GM18517 (cell line): ENCODE results near the gene TRIO.
A peak's percentile ranks its signal among the peaks of the same experiment; 100 is the strongest.

Source experiments
- ATAC-seq: cut with Tn5 transposase; IDR thresholded peaks from one replicate; pipeline ENCODE4 v1.9.1; 2021; ENCODE audit warnings: mild to moderate bottlenecking, moderate library complexity; ENCODE audit not compliant: unreplicated experiment

The TRIO gene

GRCh38 chr5:14122089-14122488 is 21.1 kb upstream of the TRIO start:
- ATAC-seq: no peak

DNA sequence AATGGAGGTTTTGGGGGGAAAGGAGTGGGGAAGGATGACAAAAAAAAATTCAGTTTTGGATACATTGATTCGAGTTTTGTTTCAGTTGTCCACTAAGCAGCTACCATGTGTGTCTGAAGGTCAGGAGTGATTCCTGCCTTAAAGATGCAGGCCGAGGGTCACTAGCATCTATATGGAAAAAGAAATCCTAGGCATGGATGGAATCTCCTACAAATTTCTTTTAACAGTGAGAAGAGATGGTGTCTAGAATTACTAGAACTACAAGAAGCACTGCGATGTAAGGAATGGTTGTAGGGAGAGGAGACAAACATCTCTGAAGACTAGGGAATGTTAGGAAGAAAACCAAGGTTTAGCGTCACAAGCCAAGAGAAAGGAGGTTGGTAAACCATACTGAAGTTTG is 19.6 kb upstream of the TRIO start:
- no peak for ATAC-seq

GRCh38 chr5:14123974-14124482 is 19.1 kb upstream of the TRIO start:
- no peak for ATAC-seq

DNA sequence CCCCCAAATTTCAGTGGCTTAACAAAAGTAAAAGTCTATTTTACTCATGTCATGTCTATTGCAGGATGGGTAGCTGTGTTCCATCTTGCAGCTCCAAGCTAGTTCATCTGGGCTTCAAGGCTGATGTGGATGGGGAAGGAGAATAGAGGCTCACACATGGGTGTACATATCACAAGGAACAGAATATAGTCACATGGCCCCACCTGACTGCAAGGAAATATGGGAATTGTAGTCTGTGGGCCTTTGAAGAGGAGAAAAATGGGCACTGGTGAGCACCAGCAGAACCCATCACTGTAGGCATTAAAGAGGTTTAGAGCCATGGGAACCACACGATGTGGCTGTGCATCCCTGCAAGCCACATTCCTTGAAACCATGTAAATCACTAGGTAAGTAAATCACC is 17.9 kb upstream of the TRIO start:
- no peak for ATAC-seq

- ATAC-seq: no peak
Measured at GRCh38 chr5:14127587-14127986, 15.6 kb upstream of the TRIO start.

- ATAC-seq: no peak
Measured at GRCh38 chr5:14128079-14128478, 15.1 kb upstream of the TRIO start.

DNA sequence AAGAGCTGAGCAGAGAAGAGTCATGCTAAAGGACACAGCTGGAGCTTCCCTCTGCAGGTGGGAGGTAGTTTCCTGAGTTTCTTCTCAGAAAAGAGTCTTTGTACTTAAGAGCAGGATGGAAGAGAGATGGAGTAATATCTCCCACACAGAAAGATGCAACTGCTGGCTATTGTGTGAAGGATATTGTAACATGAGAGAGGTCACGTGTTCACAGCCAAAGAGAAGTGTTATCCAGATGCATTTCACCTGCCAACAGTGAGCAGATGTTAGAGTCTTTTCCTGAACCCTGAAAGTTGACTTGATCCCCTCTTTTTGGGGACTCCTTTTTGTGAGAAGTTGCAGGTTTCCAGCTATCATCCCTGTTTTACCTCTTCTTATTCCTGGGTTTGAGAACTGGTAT is 14.0 kb upstream of the TRIO start:
- no peak for ATAC-seq

DNA sequence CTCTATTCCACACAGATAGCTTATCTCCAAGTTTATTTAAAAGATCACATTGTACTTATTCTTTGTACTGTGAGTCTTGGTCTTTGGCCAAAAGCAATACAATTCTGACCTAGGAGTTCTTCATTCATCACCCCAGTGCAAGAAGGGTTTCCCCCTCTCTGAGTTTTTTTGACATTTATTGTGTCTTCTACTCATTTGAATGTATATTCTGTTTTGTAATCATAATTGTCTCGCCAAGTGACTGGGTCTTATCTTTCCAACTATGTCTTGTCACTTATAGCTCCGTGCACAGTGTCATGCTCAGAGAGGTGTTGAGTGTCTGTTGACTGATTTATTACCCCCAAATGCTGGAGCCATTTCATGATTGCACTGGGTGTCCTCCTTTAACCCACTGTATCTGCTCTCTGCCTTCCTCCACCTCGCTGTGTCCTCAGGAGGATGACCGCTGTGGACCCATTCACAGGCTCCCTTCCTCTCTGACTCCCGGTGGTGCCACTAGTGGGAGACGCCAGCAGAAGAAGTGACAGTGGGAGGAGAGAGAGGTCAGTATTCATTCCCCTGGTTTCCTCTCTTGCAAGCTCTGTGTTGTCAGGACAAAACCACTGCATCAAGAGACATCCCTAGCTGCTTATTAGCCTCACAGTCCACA is 11.2 kb upstream of the TRIO start:
- no peak for ATAC-seq

DNA sequence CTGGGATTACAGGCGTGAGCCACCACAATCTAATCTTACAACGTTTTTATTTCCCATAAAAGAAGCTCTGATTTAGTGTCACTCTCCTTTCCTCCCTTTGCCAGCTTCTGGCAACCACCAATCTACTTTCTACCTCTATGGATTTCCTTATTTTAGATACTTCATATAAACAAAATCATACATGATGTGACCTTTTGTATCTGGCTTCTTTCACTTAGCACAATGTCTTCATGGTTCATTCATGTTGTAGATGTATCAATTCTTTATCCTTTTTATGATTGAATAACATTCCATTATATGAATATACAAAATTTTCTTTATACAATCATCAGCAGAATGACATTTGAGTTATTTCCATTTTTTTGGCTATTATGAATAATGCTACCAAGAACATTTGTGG is 9.7 kb upstream of the TRIO start:
- no peak for ATAC-seq

DNA sequence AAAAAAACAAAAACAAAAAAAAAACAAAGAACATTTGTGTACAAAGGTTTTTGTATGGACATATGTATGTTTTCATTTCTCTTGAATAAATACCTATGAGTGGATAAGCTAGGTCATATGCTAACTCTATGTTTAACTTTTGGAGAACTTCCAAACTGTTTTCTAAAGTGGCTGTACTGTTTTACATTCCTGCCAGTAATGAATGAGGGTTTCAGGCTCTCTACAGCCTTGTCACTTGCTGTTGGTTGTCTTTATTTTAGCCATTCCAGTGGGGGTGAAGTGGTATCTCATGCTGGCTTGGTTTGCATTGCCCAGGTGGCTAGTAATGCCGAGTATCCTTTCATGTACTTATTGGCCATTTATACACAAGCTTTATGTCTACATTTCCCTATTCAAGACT is 9.1 kb upstream of the TRIO start:
- no peak for ATAC-seq

DNA sequence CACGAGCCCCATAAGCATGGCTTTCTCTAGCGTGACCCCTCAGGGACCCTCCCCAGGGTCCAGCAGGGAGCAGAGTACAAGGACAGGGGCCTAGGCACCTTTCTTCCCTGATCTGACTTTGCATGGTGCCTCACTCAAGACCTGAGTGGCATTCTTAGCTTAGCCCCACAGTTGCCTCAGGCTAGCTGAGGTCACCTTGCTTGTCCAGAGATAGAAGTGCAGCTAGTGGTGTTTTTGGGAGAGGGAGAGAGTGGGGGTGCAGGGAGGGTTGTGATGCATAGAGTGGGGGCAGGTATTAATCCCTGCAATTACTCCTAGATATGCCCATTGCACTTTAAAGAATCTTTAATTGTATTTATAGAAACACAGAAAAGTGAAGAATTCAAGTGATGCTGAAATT is 8.4 kb upstream of the TRIO start:
- ATAC-seq: no peak

DNA sequence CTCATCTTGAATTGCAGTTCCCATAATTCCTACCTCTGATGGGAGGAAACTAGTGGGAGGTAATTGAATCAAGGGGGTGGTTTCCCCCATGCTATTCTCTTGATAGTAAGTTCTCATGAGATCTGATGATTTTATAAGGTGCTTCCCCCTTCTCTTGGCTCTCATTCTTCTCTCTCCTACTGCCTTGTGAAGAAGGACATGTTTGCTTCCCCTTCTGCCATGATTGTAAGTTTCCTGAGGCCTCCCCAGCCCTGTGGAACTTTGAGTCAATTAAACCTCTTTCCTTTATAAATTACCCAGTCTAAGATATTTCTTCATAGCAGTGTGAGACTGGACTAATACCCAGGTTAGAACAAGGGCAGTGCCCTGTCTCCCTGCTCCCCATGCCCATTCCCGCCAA is 7.5 kb upstream of the TRIO start:
- ATAC-seq: no peak

DNA sequence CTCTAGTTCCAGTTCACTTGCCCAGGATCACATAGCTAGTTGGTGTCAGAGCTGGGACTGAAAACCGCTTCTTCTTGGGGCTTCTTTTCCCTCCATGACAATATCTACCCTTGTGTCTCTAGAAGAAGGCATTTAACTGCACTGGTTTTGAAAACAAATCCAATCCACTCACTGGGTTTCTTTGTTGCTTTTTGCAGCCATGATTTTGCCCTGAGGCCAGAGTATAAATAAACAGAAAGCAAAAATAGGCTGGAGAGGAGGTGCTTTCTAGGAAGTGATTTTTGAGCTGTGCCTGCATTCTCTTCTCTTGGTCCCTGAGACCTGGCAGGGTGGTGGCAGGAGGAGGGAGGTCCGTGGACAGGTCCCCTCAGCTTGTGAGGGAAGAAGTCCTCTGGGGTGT is 6.9 kb upstream of the TRIO start:
- ATAC-seq: no peak

GRCh38 chr5:14138608-14139540 is 4.3 kb upstream of the TRIO start:
- no peak for ATAC-seq

- ATAC-seq: no peak
Measured at GRCh38 chr5:14141764-14142163, 1.4 kb upstream of the TRIO start.

DNA sequence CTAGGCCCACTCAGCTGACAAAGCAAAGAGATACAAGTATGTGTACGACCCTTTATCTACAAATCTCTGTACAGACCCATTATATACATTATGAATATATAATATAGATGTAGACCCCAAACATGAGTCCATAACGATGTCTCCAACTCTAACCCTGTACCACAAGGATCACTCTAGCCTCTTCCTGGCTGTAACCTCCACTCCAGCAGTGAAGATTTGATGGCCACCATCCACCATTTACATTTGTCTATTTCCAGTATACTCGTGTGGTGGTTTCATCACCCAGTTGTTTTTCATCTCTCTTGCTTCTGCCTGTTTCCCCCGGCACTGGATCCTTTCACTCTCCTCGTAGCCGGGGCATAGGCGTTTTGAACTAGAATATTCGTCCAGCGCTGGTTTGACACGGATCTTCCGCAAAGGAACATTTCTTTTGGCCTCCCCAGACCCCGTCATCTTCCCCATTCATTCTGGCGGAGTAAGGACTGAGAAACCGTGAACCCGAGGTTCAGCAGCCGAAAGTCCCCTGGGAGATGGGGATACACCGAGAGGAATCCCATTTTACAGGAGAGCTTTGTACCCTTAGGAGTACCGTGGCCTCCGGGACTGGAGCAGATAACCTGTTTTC is 828 bp upstream of the TRIO start:
- peak; percentile 6 for ATAC-seq

DNA sequence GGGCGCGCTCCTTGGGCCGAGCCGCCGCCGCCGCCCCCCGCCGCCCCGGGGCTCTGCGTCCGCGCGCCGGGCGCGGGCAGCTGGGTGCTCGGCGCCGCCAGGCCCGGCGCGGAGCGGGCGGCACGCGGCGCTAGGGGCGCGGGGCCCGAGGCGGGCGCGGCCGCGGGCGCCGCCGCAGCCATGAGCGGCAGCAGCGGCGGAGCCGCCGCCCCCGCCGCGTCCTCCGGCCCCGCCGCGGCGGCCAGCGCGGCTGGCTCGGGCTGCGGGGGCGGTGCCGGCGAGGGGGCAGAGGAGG is 351 bp downstream of the TRIO start:
- no peak for ATAC-seq

DNA sequence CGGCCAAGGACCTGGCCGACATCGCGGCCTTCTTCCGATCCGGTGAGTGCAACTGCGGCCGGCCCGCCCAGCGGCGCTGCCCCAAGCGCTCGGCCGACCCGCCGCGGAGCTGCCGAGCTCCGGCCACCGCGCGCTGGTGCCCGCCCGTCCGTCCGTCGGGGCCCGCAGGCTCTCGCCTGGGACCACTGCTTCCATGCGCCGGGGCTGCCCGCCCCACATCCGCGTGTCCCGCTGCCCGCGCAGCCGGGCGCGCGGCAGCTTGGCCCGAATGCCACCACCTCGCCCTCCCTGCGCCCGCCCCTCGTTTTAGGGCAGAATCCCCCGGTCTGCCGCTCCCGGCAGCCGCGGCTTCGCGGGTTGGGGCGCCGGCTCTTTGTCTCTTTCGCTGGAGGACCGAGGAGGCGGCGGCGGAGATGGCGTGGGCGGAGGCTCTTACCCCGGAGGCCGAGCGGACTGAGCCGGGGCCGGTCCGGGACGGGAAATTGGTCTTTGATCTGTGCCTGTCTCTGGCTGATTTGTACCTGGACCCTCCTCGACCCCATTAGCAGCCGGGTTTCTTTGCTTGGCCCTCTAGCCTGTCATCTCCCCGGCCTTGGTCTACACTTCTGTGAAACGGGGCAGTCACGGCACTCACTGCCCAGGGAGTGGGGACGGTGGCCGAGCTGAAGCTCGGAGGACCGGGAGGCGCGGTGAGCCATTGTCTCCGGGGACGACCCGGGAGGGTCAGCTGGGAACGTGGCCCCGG is 871 bp downstream of the TRIO start:
- ATAC-seq: peak; percentile 10

- peak; percentile 75 for ATAC-seq
Measured at GRCh38 chr5:14144586-14145434, 1.7 kb downstream of the TRIO start.
